GM18505 (cell line): ENCODE data around the gene RAB11A.

Experiments used
- ATAC-seq: cut with Tn5 transposase; IDR thresholded peaks from one replicate; pipeline ENCODE4 v1.9.1; 2021; ENCODE audit not compliant: unreplicated experiment
- POLR2A ChIP-seq: IDR thresholded peaks from 4 replicates; pipeline ENCODE4 v1.6.1; 2011; ENCODE audit warnings: borderline replicate concordance; ENCODE audit not compliant: insufficient read depth, insufficient read length; ENCODE audit errors: extremely low read depth

RAB11A gene

DNA sequence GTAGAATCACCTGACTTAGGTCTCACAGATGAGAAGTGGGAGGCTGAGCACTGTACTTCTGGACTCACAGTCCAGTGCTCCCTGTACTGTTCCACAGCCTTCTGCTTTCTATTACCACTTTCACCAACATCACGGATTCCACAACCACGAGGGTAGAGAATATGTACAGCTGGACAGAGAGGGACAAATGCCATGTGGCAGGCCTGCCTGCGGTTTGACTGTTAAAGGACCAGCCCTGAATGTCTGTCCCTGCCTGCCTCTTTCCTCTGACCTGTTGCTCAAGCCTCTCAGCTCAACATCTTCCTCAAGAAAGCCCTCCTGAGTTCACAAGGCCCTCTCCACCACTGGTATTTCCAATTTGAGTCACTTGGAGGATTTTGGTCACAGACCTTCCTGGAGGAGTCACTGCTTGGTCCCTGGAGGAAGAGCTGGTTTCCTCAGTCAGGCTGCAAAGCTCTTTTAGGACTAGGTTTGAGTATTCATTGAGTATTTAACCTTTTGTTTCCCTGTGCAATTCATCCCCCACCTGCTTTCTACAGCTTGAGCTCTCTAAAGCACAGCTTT is 49.1 kb downstream of the RAB11A start:
- TF ChIP-seq POLR2A: no peak
- ATAC-seq: no peak

DNA sequence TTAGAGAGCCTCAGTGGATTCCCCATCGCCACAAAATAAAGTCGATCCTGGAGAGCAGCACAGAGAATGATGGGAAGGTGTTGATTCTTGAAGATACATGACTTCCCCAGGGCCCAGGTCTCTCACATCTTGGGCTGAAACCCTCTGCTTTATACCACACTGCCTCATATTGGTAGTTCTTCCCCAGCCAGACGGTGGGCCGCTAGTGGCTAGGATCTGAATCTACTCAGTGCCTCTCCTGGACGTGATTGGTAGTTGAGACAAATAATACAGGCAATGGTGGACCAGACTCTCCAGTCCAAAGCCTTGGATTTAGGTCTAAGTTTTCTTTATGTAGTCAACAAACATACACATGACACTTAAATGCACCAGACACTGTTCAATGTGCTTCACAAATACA is 49.7 kb downstream of the RAB11A start:
- ATAC-seq: no peak
- no peak for TF ChIP-seq POLR2A

DNA sequence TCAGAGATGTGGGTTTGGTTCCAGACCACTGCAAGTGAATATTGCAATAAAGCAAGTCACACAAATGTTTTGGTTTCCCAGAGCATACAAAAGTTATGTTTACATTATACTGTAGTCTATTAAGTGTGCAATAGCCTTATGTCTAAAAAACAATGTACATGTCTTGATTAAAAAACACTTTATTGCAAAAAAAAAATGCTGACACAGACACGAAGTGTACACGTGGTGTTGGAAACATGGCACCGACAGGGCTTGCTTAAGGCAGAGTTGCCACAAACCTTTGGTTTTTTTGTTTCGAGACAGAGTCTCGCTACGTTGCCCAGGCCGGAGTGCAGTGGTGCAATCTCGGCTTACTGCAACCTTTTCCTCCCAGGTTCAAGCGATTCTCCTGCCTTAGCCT is 50.1 kb downstream of the RAB11A start:
- no peak for ATAC-seq

DNA sequence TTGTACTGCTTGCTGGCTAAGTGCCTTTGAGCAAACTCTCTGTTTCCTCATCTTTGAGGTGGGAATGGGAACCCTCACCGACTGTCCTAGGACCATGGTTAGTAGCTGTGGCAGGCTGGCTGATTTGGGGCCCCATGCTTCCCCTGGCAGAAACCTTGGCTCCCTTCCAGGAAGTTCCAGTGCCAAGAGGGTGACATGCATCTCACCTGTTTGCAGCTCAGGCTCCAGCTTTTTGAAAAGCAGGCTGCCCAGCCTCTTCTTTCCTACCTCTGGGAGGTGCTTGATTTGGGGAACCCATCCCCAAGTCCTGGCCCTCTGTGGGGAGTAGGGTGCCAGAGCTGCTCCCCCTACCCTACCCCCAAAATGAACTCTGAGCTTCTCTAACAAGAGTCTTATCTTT is 50.8 kb downstream of the RAB11A start:
- no peak for ATAC-seq
- TF ChIP-seq POLR2A: no peak

More for the DNA sequence above, 50.1 kb downstream of the RAB11A start:
- TF ChIP-seq POLR2A: no peak

DNA sequence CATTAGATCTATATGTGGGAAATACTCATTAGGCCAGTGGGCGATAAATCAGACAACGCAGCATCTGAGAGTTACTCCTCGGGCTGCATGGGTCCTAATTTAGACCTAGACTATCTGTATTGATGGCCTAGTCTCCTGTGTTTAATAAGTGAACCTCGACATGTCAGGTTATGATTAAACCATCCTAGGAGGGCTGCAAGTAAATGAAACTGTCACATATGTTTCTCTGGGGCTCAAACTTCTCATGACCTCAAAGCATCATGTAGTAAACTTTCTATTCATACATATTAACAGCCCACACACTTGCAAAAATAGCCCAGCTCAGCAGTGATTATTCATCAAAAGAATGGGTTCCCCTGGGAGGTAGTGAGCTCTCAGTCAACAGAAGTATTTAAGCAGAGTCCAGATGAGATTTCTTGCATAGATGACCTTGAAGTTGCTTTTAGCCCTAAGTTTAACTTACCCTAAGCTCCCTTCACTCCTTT is 51.6 kb downstream of the RAB11A start:
- no peak for TF ChIP-seq POLR2A
- ATAC-seq: no peak

DNA sequence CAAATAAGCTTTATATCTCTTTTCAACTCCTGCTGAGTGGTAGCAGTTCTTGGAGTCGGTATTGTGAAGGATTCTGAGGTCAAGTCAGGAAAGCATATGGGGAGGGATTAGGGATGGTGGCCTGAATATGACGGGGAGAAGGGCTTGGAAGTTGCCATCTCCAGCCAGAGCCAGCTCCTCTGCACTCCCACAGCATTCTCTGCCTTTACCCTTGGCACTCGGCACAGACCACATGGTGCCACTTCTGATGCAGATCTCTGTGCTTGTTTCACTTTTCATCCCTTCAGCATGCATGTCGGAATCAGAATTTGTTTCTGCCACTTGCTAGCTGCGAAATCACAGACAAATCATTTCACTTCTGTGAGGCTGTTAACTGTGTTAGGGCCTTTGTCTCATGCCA is 52.5 kb downstream of the RAB11A start:
- TF ChIP-seq POLR2A: no peak
- no peak for ATAC-seq

DNA sequence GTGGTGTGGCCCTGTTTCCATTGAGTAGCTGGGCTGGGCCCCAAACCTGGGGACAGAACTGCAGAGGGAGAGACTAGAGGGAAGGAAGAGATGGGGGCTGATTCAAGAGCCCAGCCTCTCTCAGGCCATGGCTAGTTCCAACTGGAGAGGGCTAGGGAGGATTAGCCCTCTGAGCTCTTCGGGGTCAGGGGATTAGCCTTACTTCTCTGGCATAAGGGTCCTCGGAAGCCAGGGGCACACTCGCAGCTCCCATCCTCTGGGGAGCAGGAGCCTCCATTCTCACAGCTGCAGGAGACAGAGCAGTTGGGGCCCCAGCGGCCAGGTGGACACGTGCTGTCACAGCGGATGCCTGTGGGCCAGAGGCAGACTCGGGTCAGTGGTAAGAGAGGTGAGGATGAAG is 53.3 kb downstream of the RAB11A start:
- ATAC-seq: no peak
- no peak for TF ChIP-seq POLR2A

DNA sequence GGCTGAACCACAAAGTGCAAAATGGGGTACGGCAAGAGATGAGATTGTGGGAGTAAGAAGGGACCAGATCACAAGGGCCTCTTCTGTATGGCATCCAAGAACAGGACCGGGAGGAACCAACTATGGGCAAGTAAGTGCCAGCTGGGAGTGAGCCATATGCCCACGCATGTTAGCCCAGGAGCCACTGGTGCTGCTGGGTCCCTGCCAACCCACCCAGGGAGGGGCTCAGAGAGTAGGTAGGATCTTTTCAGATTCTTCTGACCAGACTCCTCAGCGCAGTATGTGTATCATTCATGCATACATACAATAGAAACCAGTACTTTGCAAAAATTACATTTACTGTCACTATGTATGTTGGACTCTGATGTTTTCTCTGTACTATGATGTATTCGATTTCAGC is 54.0 kb downstream of the RAB11A start:
- ATAC-seq: no peak
- TF ChIP-seq POLR2A: no peak

DNA sequence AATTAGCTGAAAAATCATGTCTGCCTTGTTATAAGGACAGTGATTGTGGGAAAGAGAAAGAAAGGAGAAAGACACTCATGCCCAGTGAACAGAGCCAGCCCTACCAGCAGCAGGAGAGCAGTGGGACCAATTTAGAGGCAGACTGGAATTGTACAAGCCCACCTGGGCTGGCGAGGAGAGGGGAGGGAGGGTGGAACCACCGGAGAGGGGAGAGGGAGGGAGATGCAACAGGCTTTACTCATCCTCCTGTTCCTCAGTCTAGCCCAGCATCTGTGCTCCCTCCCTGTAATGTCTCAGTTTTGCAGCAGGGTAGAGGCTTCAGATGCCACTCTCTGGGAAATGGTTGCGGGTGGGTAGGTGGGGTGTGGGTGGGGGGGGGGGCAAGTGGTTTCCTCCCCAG is 54.7 kb downstream of the RAB11A start:
- TF ChIP-seq POLR2A: no peak
- ATAC-seq: no peak

DNA sequence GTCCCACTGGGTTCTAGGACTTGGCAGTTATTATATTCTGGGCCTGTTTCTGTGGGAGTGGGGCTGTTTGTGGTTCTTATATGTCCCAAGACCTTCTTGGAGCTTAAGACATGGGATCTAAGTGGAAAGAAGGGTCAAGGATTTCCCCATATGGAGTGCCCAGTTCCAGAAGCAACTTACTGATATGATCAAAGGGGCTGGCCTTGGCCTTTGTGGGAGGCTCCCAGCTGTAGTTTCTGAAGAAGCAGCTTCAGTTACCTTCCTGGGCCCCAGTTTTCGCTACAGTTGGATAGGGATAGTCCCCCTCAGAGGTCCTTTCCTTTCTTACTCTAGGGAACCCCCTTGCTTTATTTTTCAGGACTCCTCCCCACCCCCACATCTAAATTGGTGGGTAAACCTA is 56.0 kb downstream of the RAB11A start:
- ATAC-seq: no peak
- TF ChIP-seq POLR2A: no peak

DNA sequence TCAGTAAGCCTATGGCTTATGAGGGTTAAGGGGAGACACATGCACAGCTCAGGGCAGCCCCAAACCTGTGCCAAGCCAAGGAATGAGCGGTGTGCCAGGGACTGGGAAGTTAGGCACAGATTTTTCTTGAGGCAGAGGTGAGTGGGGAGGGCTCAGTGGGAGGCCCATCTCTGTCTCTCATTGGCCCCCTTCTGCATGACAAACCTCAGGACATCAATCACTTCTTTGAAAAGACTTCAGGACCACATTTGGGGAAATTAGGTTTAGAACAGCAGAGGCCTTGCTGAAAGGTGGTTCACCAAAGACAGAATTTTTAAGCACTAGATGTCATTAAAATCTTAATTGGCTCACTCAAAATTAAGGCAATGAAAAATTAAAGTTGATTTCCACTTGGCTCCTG is 57.2 kb downstream of the RAB11A start:
- ATAC-seq: no peak
- TF ChIP-seq POLR2A: no peak

DNA sequence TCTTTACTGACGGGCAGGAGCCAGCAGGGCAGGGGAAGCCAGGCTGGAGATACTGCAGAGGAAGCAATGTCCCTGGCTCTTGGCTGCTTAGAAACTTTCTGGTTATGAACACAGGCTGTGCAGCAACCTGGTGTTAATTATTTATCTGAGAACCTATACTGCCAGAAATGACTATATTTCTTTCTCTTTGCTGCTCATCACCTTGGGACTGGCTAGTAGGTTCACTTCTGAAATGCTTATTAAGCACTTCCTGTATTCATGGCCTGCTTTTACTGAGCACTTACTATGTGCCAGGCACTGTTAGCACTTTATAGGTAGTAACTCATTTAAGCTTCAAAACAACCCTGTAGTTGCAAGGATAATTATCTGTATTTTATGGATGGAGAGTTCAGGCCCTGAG is 57.6 kb downstream of the RAB11A start:
- no peak for ATAC-seq

DNA sequence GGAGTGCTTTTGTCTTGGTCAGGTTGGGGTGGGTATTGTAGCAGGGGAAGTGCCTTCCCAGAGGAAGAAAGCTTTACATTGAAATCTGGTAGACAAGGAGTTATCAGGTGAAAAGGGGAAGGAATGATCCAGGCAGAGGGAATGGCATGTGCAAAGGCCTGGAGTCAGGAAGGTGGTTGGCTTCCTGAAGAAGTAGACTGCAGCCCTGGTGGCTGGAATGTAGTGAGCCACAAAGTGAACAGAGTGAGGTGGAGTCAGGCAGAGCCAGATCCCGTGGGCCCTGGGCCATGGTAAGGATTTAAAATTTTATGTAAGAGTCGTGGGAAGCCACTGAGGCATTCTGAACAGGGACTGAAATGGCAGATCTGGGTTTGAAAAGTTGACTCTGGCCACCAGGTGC is 58.3 kb downstream of the RAB11A start:
- no peak for TF ChIP-seq POLR2A
- no peak for ATAC-seq

More for the DNA sequence above, 57.6 kb downstream of the RAB11A start:
- no peak for TF ChIP-seq POLR2A

DNA sequence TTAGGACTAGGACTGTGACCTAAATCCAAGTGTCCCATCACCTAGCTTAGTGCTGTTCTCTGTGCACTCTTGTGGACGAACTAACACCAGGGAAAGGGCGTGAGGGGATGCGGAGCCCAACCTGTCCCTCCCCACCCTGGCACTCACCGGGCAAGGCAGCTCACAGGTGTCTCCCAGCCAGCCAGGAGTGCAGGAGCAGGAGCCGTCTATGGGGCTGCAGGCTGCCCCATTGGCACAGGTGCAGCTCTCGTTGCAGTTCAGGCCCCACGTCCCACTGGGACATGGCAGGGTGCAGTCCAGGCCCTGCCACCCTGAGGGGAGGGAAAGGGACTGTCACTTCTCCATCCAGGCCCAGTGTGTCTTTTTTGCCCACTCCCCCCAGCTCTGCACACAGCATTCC is 60.3 kb downstream of the RAB11A start:
- ATAC-seq: no peak
- TF ChIP-seq POLR2A: no peak

DNA sequence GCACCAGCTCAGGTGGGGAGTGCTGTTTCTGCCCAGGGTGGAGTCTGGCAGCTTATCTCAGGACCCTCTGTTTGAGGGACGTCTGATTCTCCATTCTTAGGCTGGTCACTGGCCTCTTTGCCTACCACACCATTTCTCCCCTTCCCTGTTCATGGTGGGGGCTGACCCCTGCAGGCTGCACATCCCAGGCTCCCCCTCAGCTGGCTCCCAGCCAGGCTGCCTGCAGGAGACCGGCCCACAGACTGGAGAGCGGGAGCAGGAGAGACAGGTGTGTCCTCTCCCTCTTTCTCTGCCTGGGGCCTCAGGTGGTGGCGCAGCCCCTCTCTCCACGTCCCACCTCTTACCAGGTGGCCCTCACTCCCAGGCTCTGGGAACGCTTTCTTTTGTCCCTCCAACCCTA is 60.8 kb downstream of the RAB11A start:
- ATAC-seq: no peak

More for the DNA sequence above, 60.8 kb downstream of the RAB11A start:
- TF ChIP-seq POLR2A: no peak
